Measurements from ENCODE around the gene GOSR1. TPM values are rescaled to one million over a fixed set of nuclear protein-coding genes. Genes with fewer than 3 reads are reported as not detected.
A peak's percentile ranks its signal among the peaks of the same experiment; 100 is the strongest.

Gene GOSR1
- total RNA-seq, 4 donors from 2014 or later, result 28.4 to 62.0 (median 44.6) TPM

- 67 to 89% methylated on average over 1 of the region's 1 CpG for WGBS, 2 donors (ENCODE audit: low coverage in 1 of 2)
- H3K36me3 ChIP-seq, result peaks cover 0 to 74% of the 10 kb centered on the region in 2 donors
Measured at GRCh38 chr17:30517786-30518185, 40.6 kb downstream of the GOSR1 start.

GRCh38 chr17:30519166-30519565, 42.0 kb downstream of the GOSR1 start:
- no peak for ATAC-seq
- no peak overlapping the region for H3K4me3 ChIP-seq
- H3K9me3 ChIP-seq, result no peaks in the 10 kb centered on the region
- TF ChIP-seq EP300 (IDR thresholded peaks at IDR 0.05) (no peak), POLR2A (IDR thresholded peaks at IDR 0.05) (no peak), POLR2AphosphoS5 (IDR thresholded peaks at IDR 0.05) (no peak)
- TF ChIP-seq, protein P1, sequence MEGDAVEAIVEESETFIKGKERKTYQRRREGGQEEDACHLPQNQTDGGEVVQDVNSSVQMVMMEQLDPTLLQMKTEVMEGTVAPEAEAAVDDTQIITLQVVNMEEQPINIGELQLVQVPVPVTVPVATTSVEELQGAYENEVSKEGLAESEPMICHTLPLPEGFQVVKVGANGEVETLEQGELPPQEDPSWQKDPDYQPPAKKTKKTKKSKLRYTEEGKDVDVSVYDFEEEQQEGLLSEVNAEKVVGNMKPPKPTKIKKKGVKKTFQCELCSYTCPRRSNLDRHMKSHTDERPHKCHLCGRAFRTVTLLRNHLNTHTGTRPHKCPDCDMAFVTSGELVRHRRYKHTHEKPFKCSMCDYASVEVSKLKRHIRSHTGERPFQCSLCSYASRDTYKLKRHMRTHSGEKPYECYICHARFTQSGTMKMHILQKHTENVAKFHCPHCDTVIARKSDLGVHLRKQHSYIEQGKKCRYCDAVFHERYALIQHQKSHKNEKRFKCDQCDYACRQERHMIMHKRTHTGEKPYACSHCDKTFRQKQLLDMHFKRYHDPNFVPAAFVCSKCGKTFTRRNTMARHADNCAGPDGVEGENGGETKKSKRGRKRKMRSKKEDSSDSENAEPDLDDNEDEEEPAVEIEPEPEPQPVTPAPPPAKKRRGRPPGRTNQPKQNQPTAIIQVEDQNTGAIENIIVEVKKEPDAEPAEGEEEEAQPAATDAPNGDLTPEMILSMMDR (IDR thresholded peaks at IDR 0.05), result no peak
- 37 to 42% methylated on average over 2 to 4 of the region's 5 CpGs for WGBS, 2 donors (ENCODE audit: low coverage in 1 of 2)
- peaks cover 0 to 73% of the 10 kb centered on the region in 2 donors for H3K36me3 ChIP-seq
- peak overlapping the region in 2 of 4 donors; percentile 49 to 57 for H3K27ac ChIP-seq
- peaks cover 0 to 24% (median 7%) of the 10 kb centered on the region in 3 donors for H3K4me1 ChIP-seq
- no peaks in the 10 kb centered on the region for H3K27me3 ChIP-seq

More at GRCh38 chr17:30517786-30518185, 40.6 kb downstream of the GOSR1 start:
- Histone ChIP-seq H3K4me3 (no peak overlapping the region), H3K27ac (no peak overlapping the region), H3K27me3 (no peaks in the 10 kb centered on the region), H3K9me3 (no peaks in the 10 kb centered on the region), H3K4me1 (peaks cover 0 to 24% (median 7%) of the 10 kb centered on the region in 3 donors)
- TF ChIP-seq POLR2AphosphoS5 (IDR thresholded peaks at IDR 0.05), result no peak
- TF ChIP-seq, protein P1 (IDR thresholded peaks at IDR 0.05), result no peak
- no peak for TF ChIP-seq EP300 (IDR thresholded peaks at IDR 0.05)
- no peak for TF ChIP-seq POLR2A (IDR thresholded peaks at IDR 0.05)
- ATAC-seq, result no peak

DNA sequence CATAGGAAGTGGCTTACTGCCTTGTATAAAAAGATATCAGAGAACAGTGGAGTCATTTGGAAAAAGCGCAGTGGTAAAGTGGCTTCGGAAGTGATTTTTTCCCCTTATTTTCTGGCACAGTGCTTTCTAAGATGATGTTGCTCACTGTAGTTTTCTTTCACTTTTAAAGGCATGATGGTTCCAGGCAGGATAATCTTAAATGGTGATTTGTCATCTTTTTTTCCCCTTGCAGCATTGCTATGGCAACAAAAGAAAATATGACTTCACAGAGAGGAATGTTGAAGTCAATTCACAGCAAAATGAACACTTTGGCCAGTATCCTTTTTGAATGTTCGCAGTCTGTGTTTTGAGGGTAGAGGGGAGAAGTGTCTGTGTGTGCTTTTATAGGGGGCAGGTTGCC, 42.5 kb downstream of the GOSR1 start:
- ATAC-seq, result peak; percentile 75
- Histone ChIP-seq H3K4me1 (peaks cover 0 to 27% (median 7%) of the 10 kb centered on the region in 3 donors), H3K36me3 (peaks cover 0 to 67% of the 10 kb centered on the region in 2 donors), H3K27me3 (no peaks in the 10 kb centered on the region), H3K4me3 (no peak overlapping the region), H3K27ac (peak overlapping the region in 3 of 4 donors; percentile 28 to 57 (median 49)), H3K9me3 (no peaks in the 10 kb centered on the region)
- WGBS, 2 donors (ENCODE audit: low coverage in 1 of 2), result 16 to 31% methylated on average over 3 of the region's 3 CpGs
- no peak for TF ChIP-seq EP300 (IDR thresholded peaks at IDR 0.05)
- TF ChIP-seq, protein P1 (IDR thresholded peaks at IDR 0.05), result no peak
- no peak for TF ChIP-seq POLR2A (IDR thresholded peaks at IDR 0.05)
- no peak for TF ChIP-seq POLR2AphosphoS5 (IDR thresholded peaks at IDR 0.05)

GRCh38 chr17:30520436-30520835, 43.2 kb downstream of the GOSR1 start:
- Histone ChIP-seq H3K27me3 (no peaks in the 10 kb centered on the region), H3K9me3 (no peaks in the 10 kb centered on the region), H3K27ac (peak overlapping the region in 3 of 4 donors; percentile 28 to 57 (median 49)), H3K4me3 (no peak overlapping the region), H3K36me3 (peaks cover 0 to 60% of the 10 kb centered on the region in 2 donors), H3K4me1 (peaks cover 0 to 34% (median 7%) of the 10 kb centered on the region in 3 donors)
- 23% methylated on average over 2 of the region's 2 CpGs for WGBS, 2 donors (ENCODE audit: low coverage in 1 of 2)
- ATAC-seq, result peak; percentile 28
- no peak for TF ChIP-seq POLR2A (IDR thresholded peaks at IDR 0.05)
- no peak for TF ChIP-seq POLR2AphosphoS5 (IDR thresholded peaks at IDR 0.05)
- TF ChIP-seq, protein P1 (IDR thresholded peaks at IDR 0.05), result no peak

DNA sequence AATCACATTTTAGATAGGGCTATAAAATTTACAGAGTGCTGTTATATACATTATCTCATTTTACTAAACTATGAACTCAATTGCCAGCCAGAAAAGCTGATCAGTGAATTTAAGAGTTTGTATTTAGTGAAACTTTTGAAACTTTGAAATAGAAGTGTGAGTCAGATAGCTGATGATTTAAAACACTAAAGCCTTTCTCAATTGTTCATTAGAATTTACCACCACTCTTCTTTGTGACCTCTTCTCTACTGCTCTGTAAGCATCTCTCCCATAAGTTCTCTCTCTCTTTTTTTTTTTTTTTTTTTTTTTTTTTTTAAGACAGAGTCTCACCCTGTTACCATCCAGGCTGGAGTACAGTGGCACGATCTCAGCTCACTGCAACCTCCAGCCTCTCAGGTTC, 43.7 kb downstream of the GOSR1 start:
- H3K27ac ChIP-seq, result peak overlapping the region in 3 of 4 donors; percentile 28 to 57 (median 49)
- H3K4me1 ChIP-seq, result peaks cover 0 to 34% (median 7%) of the 10 kb centered on the region in 3 donors
- no peak for TF ChIP-seq POLR2A (IDR thresholded peaks at IDR 0.05)
- TF ChIP-seq EP300 (IDR thresholded peaks at IDR 0.05), result no peak
- TF ChIP-seq POLR2AphosphoS5 (IDR thresholded peaks at IDR 0.05), result no peak
- H3K4me3 ChIP-seq, result no peak overlapping the region
- no peaks in the 10 kb centered on the region for H3K9me3 ChIP-seq
- ATAC-seq, result no peak
- H3K36me3 ChIP-seq, result peaks cover 0 to 55% of the 10 kb centered on the region in 2 donors
- WGBS, 2 donors (ENCODE audit: low coverage in 1 of 2), result no CpG with 5 or more reads among the region's 1 CpG
- no peaks in the 10 kb centered on the region for H3K27me3 ChIP-seq
